GM23338 (cell line): Measurements from ENCODE around the gene ANKS1B. TPM values are rescaled to one million over a fixed set of nuclear protein-coding genes. Genes with fewer than 3 reads are reported as not detected.

Experiments used
- ATAC-seq: fragments of 200-7000 bp; cut with Tn5 transposase; 3 replicates; pipeline ENCODE4 v1.9.1; 2020
- DNase-seq: peaks from one replicate; pipeline ENCODE4 v3.0.0-alpha.2; 2015; ENCODE audit warnings: low spot score
- H2AFZ ChIP-seq: fragments of 200-600 bp; sonication (generic); 2 replicates; pipeline ENCODE4 v1.8.0; 2016; ENCODE audit warnings: antibody characterized with exemption, mild to moderate bottlenecking, moderate library complexity
- H3F3A ChIP-seq: fragments of 200-600 bp; sonication (generic); replicated peaks from 2 replicates; pipeline ENCODE4 v1.8.0; 2017; ENCODE audit warnings: antibody characterized with exemption, mixed run types, low read depth
- H3K27ac ChIP-seq: fragments of 200-600 bp; sonication (generic); 2 replicates; pipeline ENCODE4 v1.6.1; 2016; ENCODE audit warnings: low read depth
- H3K27me3 ChIP-seq: fragments of 200-600 bp; sonication (generic); 2 replicates; pipeline ENCODE4 v1.8.0; 2016; ENCODE audit warnings: mild to moderate bottlenecking, mixed run types, moderate library complexity; ENCODE audit not compliant: insufficient read depth
- H3K36me3 ChIP-seq: fragments of 200-600 bp; sonication (generic); 2 replicates; pipeline ENCODE4 v1.8.0; 2016; ENCODE audit warnings: mild to moderate bottlenecking; ENCODE audit not compliant: insufficient read depth
- H3K4me1 ChIP-seq: fragments of 200-600 bp; sonication (generic); 2 replicates; pipeline ENCODE4 v1.8.0; 2016; ENCODE audit warnings: mild to moderate bottlenecking, moderate library complexity; ENCODE audit not compliant: insufficient read depth
- H3K4me2 ChIP-seq: fragments of 200-600 bp; sonication (generic); 2 replicates; pipeline ENCODE4 v1.7.1; 2017; ENCODE audit warnings: mixed run types
- H3K4me3 ChIP-seq: fragments of 200-600 bp; sonication (generic); 2 replicates; pipeline ENCODE4 v1.6.1; 2016; ENCODE audit warnings: mixed run types
- H3K79me2 ChIP-seq: fragments of 200-600 bp; sonication (generic); replicated peaks from 2 replicates; pipeline ENCODE4 v1.8.0; 2017; ENCODE audit warnings: mild to moderate bottlenecking; ENCODE audit not compliant: insufficient read depth
- H3K9me2 ChIP-seq: fragments of 200-600 bp; sonication (generic); 2 replicates; pipeline ENCODE4 v1.8.0; 2017; ENCODE audit not compliant: insufficient read depth
- H4K20me1 ChIP-seq: fragments of 200-600 bp; sonication (generic); replicated peaks from 2 replicates; pipeline ENCODE4 v1.8.0; 2017; ENCODE audit warnings: mild to moderate bottlenecking; ENCODE audit not compliant: insufficient read depth
- H3K27ac Mint-ChIP-seq: 2 replicates; pipeline ENCODE4 v1.8.0; 2020; ENCODE audit warnings: inconsistent platforms, mild to moderate bottlenecking, moderate library complexity, mixed read lengths
- H3K27me3 Mint-ChIP-seq: 3 replicates; pipeline ENCODE4 v1.8.0; 2022; ENCODE audit warnings: low read depth, mild to moderate bottlenecking, moderate library complexity, mixed read lengths, inconsistent platforms; ENCODE audit not compliant: insufficient read depth, poor library complexity
- H3K36me3 Mint-ChIP-seq: 3 replicates; pipeline ENCODE4 v1.8.0; 2021; ENCODE audit warnings: low read depth, mild to moderate bottlenecking, inconsistent platforms, moderate library complexity, mixed read lengths
- H3K4me1 Mint-ChIP-seq: 3 replicates; pipeline ENCODE4 v1.8.0; 2020; ENCODE audit warnings: mild to moderate bottlenecking, inconsistent platforms, mixed read lengths
- H3K4me3 Mint-ChIP-seq: 3 replicates; pipeline ENCODE4 v1.8.0; 2021; ENCODE audit warnings: moderate library complexity, mild to moderate bottlenecking, inconsistent platforms, mixed read lengths
- H3K9me3 Mint-ChIP-seq: 3 replicates; pipeline ENCODE4 v1.8.0; 2020; ENCODE audit warnings: moderate library complexity, mild to moderate bottlenecking, inconsistent platforms, mixed read lengths
- CREB1 ChIP-seq: fragments of 250-450 bp; sonication (Bioruptor Pico); IDR thresholded peaks from 2 replicates; pipeline ENCODE4 v1.5.0; 2020; ENCODE audit warnings: low read depth, mild to moderate bottlenecking, moderate library complexity
- CTCF ChIP-seq, 2 experiments: fragments of 200-600 bp in 1 of 2; sonication (generic) in 1 of 2; conservative IDR thresholded peaks; 2 replicates each; pipeline versions ENCODE4 v1.5.1 to v1.6.1; 2016 to 2017; ENCODE audit warnings: antibody characterized with exemption in 2 of 2, low read depth in 2 of 2, mild to moderate bottlenecking in 2 of 2, moderate library complexity in 1 of 2
- EZH2phosphoT487 ChIP-seq: fragments of 200-600 bp; sonication (generic); IDR thresholded peaks from one replicate; pipeline ENCODE4 v1.8.1; 2018; ENCODE audit warnings: antibody characterized with exemption; ENCODE audit not compliant: unreplicated experiment
- JUNB ChIP-seq: IDR thresholded peaks from one replicate; pipeline ENCODE4 v1.6.1; 2016; ENCODE audit warnings: antibody characterized with exemption; ENCODE audit not compliant: unreplicated experiment
- POLR2AphosphoS5 ChIP-seq: IDR thresholded peaks from 2 replicates; pipeline ENCODE4 v1.6.1; 2016; ENCODE audit warnings: antibody characterized with exemption, low read depth
- REST ChIP-seq: IDR thresholded peaks from one replicate; pipeline ENCODE4 v1.6.1; 2018; ENCODE audit warnings: antibody characterized with exemption; ENCODE audit not compliant: unreplicated experiment
- STAT1 ChIP-seq: IDR thresholded peaks from one replicate; pipeline ENCODE4 v1.6.1; 2016; ENCODE audit warnings: antibody characterized with exemption; ENCODE audit not compliant: unreplicated experiment
- ZNF114 ChIP-seq: fragments of 250-450 bp; sonication (Bioruptor Pico); IDR thresholded peaks from 2 replicates; pipeline ENCODE4 v1.5.0; 2020; ENCODE audit warnings: mild to moderate bottlenecking, moderate library complexity
- ZNF331 ChIP-seq: fragments of 250-450 bp; sonication (Bioruptor Pico); IDR thresholded peaks from 2 replicates; pipeline ENCODE4 v1.5.0; 2020; ENCODE audit warnings: low read depth, mild to moderate bottlenecking, moderate library complexity
- polyA plus RNA-seq: library from polyadenylated mRNA; unstranded; fragments of >200 nt; fragmentation: Nextera tagmentation; extraction: Ambion mirVana; gene quantifications from 2 replicates; pipeline ENCODE4 v1.2.1, GENCODE V29; 2016
- total RNA-seq: library from RNA; depleted of rRNA; stranded (reverse); fragments of >200 nt; shearing (Covaris generic); gene quantifications from 2 replicates; pipeline ENCODE4 v1.2.3, GENCODE V29; 2014
- TF ChIP-seq, protein P1 (sequence below): IDR thresholded peaks from 2 replicates; pipeline ENCODE4 v1.6.1; 2016; ENCODE audit warnings: antibody characterized with exemption

ANKS1B gene
- total and polyA plus RNA-seq, 2 experiments from 2014 or later: 4.3 to 5.8 TPM

GRCh38 chr12:99766408-99766807 is 218.3 kb downstream of the ANKS1B start (continued):
- TF ChIP-seq CTCF (conservative IDR thresholded peaks at IDR 0.05; ENCODE audit: low read depth in 2 of 2): no peak
- no peak for TF ChIP-seq EZH2phosphoT487
- TF ChIP-seq ZNF114 (CRISPR knock-in tag): no peak
- TF ChIP-seq POLR2AphosphoS5: no peak
- no peak for TF ChIP-seq CREB1 (CRISPR knock-in tag)

DNA sequence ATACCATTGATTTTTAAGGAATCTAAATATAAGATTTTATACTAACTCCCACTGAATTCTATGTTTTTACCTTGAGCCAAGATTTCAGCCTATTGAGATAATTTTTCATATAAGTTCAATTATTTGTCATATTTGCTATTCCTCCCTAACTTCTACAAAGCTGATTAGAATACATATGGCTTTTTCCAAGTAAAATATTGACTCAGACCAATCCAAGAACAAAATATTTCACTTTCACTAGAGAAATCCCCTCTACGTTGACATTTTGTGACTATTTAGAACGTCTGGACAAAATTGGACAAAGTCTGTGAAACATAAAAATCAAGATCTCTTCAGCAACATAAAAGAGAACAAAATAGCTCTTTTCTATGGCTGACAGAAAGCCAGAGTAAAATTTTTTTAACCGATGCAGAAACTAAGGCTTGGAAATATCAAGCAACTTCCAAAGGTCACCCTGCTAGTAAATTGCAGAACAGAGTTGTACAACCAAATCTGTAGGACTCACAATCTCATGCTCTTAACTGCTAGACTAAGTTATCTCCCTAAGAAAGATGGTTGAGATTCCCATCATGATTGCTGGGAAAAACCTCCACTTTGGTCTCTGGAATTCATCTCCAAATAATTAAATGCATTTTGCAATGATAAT is 219.1 kb downstream of the ANKS1B start:
- H3K27me3 Mint-ChIP-seq: no peaks in the 10 kb centered on the region
- H3F3A ChIP-seq: no peaks in the 10 kb centered on the region
- H4K20me1 ChIP-seq: no peaks in the 10 kb centered on the region
- no peak for ATAC-seq
- H3K4me3 Mint-ChIP-seq: no peak overlapping the region
- H3K27ac ChIP-seq: no peak overlapping the region
- no peak overlapping the region for H3K4me2 ChIP-seq
- no peaks in the 10 kb centered on the region for H3K79me2 ChIP-seq
- H3K27me3 ChIP-seq: no peaks in the 10 kb centered on the region
- no peaks in the 10 kb centered on the region for H3K9me3 Mint-ChIP-seq
- H3K4me1 ChIP-seq: no peaks in the 10 kb centered on the region
- H3K4me3 ChIP-seq: no peak overlapping the region
- peaks cover 4% of the 10 kb centered on the region; the same call in 2 of the 3 replicates for H3K4me1 Mint-ChIP-seq
- H3K9me2 ChIP-seq: no peaks in the 10 kb centered on the region
- H3K36me3 Mint-ChIP-seq: no peaks in the 10 kb centered on the region
- H2AFZ ChIP-seq: no peak overlapping the region
- no peaks in the 10 kb centered on the region for H3K36me3 ChIP-seq
- no peak for DNase-seq
- no peak overlapping the region for H3K27ac Mint-ChIP-seq
- TF ChIP-seq CREB1 (CRISPR knock-in tag): no peak
- TF ChIP-seq JUNB: no peak
- TF ChIP-seq REST: no peak
- TF ChIP-seq ZNF331 (CRISPR knock-in tag): no peak
- no peak for TF ChIP-seq EZH2phosphoT487
- no peak for TF ChIP-seq CTCF (conservative IDR thresholded peaks at IDR 0.05; ENCODE audit: low read depth in 2 of 2)
- no peak for TF ChIP-seq ZNF114 (CRISPR knock-in tag)
- TF ChIP-seq, protein P1, sequence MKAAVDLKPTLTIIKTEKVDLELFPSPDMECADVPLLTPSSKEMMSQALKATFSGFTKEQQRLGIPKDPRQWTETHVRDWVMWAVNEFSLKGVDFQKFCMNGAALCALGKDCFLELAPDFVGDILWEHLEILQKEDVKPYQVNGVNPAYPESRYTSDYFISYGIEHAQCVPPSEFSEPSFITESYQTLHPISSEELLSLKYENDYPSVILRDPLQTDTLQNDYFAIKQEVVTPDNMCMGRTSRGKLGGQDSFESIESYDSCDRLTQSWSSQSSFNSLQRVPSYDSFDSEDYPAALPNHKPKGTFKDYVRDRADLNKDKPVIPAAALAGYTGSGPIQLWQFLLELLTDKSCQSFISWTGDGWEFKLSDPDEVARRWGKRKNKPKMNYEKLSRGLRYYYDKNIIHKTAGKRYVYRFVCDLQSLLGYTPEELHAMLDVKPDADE: no peak
- TF ChIP-seq POLR2AphosphoS5: no peak
- TF ChIP-seq STAT1: no peak
